Transverse colon (tissue), 4 donors: ENCODE data around the gene NUMB. TPM values are rescaled to one million over a fixed set of nuclear protein-coding genes. Genes with fewer than 3 reads are reported as not detected.

Source experiments
- DNase-seq: peaks from one replicate; pipeline ENCODE4 v3.0.0-alpha.2; 2019
- H3K27ac ChIP-seq, 4 donors: fragments of 200-600 bp; sonication (generic); 2 replicates each; pipeline ENCODE4 v1.5.1; 2016 to 2018; ENCODE audit warnings: inconsistent platforms in 4 of 4
- H3K27me3 ChIP-seq: fragments of 200-600 bp; sonication (generic); 2 replicates; pipeline ENCODE4 v1.5.1; 2017; ENCODE audit warnings: inconsistent platforms
- H3K36me3 ChIP-seq, 4 donors: fragments of 200-600 bp; sonication (generic); 2 replicates each; pipeline ENCODE4 v1.5.1; 2017 to 2019; ENCODE audit warnings: inconsistent platforms in 4 of 4
- H3K4me1 ChIP-seq, 4 donors: fragments of 200-600 bp; sonication (generic); 2 replicates each; pipeline ENCODE4 v1.5.1; 2017 to 2020; ENCODE audit warnings: inconsistent platforms in 4 of 4
- H3K4me3 ChIP-seq, 4 donors: fragments of 200-600 bp; sonication (generic); 1 replicate in 1 of 4; 2 replicates in 3 of 4; pipeline versions ENCODE4 v1.5.1 to v1.6.1; 2017 to 2019; ENCODE audit warnings: inconsistent platforms in 4 of 4
- H3K9me3 ChIP-seq, 2 donors: fragments of 200-600 bp; sonication (generic); 2 replicates each; pipeline ENCODE4 v1.5.1; 2017 to 2019; ENCODE audit warnings: inconsistent platforms in 2 of 2
- CTCF ChIP-seq, 5 experiments: fragments of 200-600 bp in 3 of 5; fragments of 450-650 bp in 2 of 5; sonication (generic) in 3 of 5; IDR thresholded peaks; 1 replicate in 2 of 5; 2 replicates in 3 of 5; pipeline ENCODE4 v1.5.1; 2016 to 2017; ENCODE audit warnings: antibody characterized with exemption in 5 of 5, inconsistent platforms in 3 of 5, mild to moderate bottlenecking in 2 of 5, moderate library complexity in 1 of 5
- EP300 ChIP-seq: sonication (generic); formaldehyde crosslinking; IDR thresholded peaks from one replicate; pipeline ENCODE4 v1.6.1; 2017; ENCODE audit warnings: antibody characterized with exemption, low read depth
- POLR2A ChIP-seq: fragments of 450-650 bp; IDR thresholded peaks from one replicate; pipeline ENCODE4 v1.6.1; 2016; ENCODE audit warnings: antibody characterized with exemption, mild to moderate bottlenecking, moderate library complexity
- POLR2AphosphoS5 ChIP-seq, 3 donors: sonication (generic); formaldehyde crosslinking; IDR thresholded peaks; one replicate each; pipeline ENCODE4 v1.6.1; 2016; ENCODE audit warnings: antibody characterized with exemption in 3 of 3
- WGBS, 2 donors: methylation state at CpG; one replicate each; pipeline ENCODE4 v1.1.5; 2018; ENCODE audit warnings: low coverage in 1 of 2; 5-methylcytosine and 5-hydroxymethylcytosine counted together
- in situ Hi-C, 4 donors: fragments of 200-750 bp; cut with MboI; loops; one replicate each; pipeline versions ENCODE4 v1.15.0 to v1.15.1; 2017; ENCODE audit warnings: low sequenced_read_pairs in 3 of 4, low pct_ligation_motif_present in 1 of 4, low pct_unique_long_range_greater_than_20kb in 1 of 4
- intact Hi-C: fragments of 100-400 bp; cut with DNase I; formaldehyde crosslinking; loops from one replicate; pipeline ENCODE4 v1.15.1; 2023; ENCODE audit warnings: low total_unique reads
- total RNA-seq, 4 donors: library from RNA; depleted of rRNA; stranded (reverse); fragments of >200 nt; gene quantifications; one replicate each; pipeline ENCODE4 v1.1.0, GENCODE V29; 2016

NUMB gene
- total RNA-seq, 4 donors from 2014 or later, result 64.7 to 117 (median 103) TPM

DNA sequence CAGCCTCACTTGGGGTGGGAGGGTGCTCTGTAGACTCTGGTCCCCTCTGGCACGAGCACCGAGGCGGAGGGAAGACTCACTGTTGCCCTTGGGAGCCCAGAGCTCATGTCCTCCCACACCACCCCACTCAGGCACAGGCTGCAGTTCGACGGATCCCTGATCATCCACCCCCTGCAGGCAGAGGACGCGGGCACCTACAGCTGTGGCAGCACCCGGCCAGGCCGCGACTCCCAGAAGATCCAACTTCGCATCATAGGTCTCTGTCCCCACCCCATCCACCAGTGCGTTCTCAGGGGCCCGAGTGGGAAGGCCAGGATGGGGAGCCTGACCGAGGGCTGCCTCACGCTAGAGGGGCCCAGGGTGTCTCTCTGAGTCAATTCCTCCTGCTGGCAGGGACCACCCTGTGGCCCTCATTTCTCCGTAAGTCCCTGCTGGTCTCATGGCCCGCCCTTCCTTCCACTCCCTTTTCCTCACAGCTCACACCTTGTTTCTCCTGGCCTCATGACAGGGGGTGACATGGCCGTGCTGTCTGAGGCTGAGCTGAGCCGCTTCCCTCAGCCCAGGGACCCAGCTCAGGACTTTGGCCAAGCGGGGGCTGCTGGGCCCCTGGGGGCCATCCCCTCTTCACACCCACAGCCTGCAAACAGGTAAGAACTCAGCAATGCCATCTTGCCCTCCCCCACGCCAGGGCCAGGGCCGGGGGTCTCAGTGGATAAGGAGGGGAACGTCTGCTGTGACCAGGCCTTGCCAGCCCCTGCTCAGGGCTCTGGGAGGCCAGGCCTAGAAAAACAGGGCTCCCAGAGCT lies 194.1 kb downstream of the NUMB start:
- in situ Hi-C loops (no loop called here), intact Hi-C loops (no loop called here)
- 40 to 84% methylated on average over 1 to 22 of the region's 23 CpGs for WGBS, 2 donors
- Histone ChIP-seq H3K4me1 (peaks cover 0 to under 1% (median under 1%) of the 10 kb centered on the region in 4 donors), H3K4me3 (no peak overlapping the region), H3K27me3 (no peaks in the 10 kb centered on the region), H3K27ac (no peak overlapping the region), H3K9me3 (no peaks in the 10 kb centered on the region), H3K36me3 (no peaks in the 10 kb centered on the region)
- no peak for TF ChIP-seq EP300
- no peak for TF ChIP-seq POLR2AphosphoS5 (IDR thresholded peaks at IDR 0.05)
- TF ChIP-seq CTCF (IDR thresholded peaks at IDR 0.05), result no peak
- no peak for TF ChIP-seq POLR2A
- no peak for DNase-seq

DNA sequence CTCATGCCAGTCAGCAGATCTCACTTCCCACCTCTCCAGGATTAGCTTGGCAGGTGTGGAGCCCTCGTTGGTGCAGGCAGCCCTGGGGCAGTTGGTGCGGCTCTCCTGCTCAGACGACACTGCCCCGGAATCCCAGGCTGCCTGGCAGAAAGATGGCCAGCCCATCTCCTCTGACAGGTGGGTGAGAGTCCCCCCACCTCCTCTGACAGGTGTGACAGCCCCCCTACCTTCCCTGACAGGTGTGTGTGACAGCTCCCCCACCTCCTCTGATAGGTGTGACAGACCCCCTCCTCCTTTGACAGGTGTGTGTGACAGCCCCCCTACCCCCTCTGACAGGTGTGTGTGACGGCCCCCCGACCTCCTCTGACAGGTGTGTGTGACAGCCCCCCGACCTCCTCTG lies 194.7 kb downstream of the NUMB start:
- TF ChIP-seq EP300 (no peak), CTCF (IDR thresholded peaks at IDR 0.05) (no peak), POLR2A (no peak), POLR2AphosphoS5 (IDR thresholded peaks at IDR 0.05) (no peak)
- in situ Hi-C loops (no loop called here), intact Hi-C loops (no loop called here)
- no peak overlapping the region for H3K4me3 ChIP-seq
- no peaks in the 10 kb centered on the region for H3K36me3 ChIP-seq
- H3K4me1 ChIP-seq, result no peaks in the 10 kb centered on the region
- no peaks in the 10 kb centered on the region for H3K9me3 ChIP-seq
- 75% methylated on average over 7 of the region's 7 CpGs; no CpG with 5 or more reads in 1 of the 2 donors for WGBS, 2 donors
- H3K27ac ChIP-seq, result no peak overlapping the region
- no peak for DNase-seq
- no peaks in the 10 kb centered on the region for H3K27me3 ChIP-seq

GRCh38 chr14:73262427-73263183 lies 195.7 kb downstream of the NUMB start:
- Histone ChIP-seq H3K4me1 (no peaks in the 10 kb centered on the region), H3K9me3 (no peaks in the 10 kb centered on the region), H3K27ac (no peak overlapping the region), H3K36me3 (no peaks in the 10 kb centered on the region), H3K27me3 (no peaks in the 10 kb centered on the region), H3K4me3 (no peak overlapping the region)
- in situ Hi-C loops, result no loop called here
- WGBS, 2 donors, result 80 to 88% methylated on average over 1 to 20 of the region's 20 CpGs
- intact Hi-C loops, result no loop called here
- TF ChIP-seq POLR2AphosphoS5 (IDR thresholded peaks at IDR 0.05) (no peak), POLR2A (no peak), CTCF (IDR thresholded peaks at IDR 0.05) (no peak), EP300 (no peak)
- no peak for DNase-seq

DNA sequence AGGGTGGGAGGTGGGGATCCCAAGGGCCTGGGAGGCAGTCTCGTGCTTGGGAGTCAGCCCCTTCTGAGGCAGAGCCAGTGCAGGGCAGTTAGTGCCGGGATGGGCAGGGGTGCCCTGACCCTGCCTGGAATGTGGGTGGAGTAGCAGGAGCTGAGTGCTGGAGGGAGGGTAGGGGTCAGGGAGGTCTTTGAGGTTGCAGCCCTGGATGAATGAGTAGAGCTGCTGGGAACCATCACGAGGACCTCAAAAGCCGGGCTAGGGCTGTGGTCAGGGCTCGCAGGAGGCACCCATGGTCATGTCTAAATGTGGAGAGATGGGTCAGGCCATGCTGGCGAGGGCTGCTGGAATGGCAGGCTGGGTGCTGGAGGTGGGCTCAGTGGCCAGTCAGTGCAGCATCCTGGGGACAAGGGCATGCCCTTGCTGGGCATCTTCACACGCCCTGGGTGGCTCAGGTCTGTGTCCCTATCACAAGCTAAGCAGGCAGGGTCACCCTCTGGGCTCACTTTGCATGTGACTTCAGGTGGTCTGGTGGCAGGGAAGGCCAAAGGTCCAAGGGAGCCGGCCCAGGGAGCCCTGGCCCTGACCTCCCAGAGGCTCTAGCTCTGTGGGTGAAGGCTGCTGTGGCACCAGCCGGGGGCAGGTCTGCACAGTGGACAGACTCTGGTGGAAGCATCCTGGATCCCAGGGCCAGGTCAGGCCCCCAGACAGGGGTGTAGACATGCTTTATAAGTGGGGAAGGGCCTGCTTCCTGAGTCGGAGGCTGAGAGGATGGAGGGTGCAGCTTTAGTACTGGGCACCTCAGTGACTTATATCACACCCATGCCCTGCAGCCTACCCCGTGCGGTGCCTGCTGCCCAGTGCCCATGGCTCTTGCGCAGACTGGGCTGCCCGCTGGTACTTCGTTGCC lies 196.6 kb downstream of the NUMB start:
- Histone ChIP-seq H3K27me3 (no peaks in the 10 kb centered on the region), H3K36me3 (no peaks in the 10 kb centered on the region), H3K27ac (no peak overlapping the region), H3K9me3 (no peaks in the 10 kb centered on the region), H3K4me3 (no peak overlapping the region), H3K4me1 (no peaks in the 10 kb centered on the region)
- intact Hi-C loops, result no loop called here
- 93 to 100% methylated on average over 1 to 12 of the region's 15 CpGs for WGBS, 2 donors
- in situ Hi-C loops, result no loop called here
- no peak for DNase-seq
- TF ChIP-seq POLR2A (no peak), CTCF (IDR thresholded peaks at IDR 0.05) (no peak), POLR2AphosphoS5 (IDR thresholded peaks at IDR 0.05) (no peak), EP300 (no peak)
